Endothelial cell of umbilical vein (primary cell): ENCODE data around the gene MTCL1. TPM values are rescaled to one million over a fixed set of nuclear protein-coding genes. Genes with fewer than 3 reads are reported as not detected.

Experiments
- BruUV-seq: library from RNA; stranded (reverse); fragments of 400-500 nt; replicated peaks from 2 replicates; lab custom pipeline; 2021; lab: Mats Ljungman, UMichigan
- CTCF ChIA-PET: fragments of 300-600, 350-600 bp; sonication (Branson Sonifier 250); formaldehyde crosslinking; loops from one replicate; lab custom pipeline; 2021; ENCODE audit warnings: antibody characterized with exemption, inconsistent platforms; lab: Charles Lee
- POLR2A ChIA-PET: fragments of 300-600, 350-600 bp; sonication (Branson Sonifier 250); formaldehyde crosslinking; loops from one replicate; lab custom pipeline; 2021; ENCODE audit warnings: antibody characterized with exemption, inconsistent platforms; lab: Charles Lee
- DNase-seq: peaks from one replicate; pipeline ENCODE4 v3.0.0-alpha.2; 2011; ENCODE audit warnings: low read depth, low spot score
- FAIRE-seq: peaks from 2 replicates; lab custom pipeline; 2011; peaks lifted over from hg19 to GRCh38; lab: Jason Lieb, UNC
- H2AFZ ChIP-seq: 2 replicates; pipeline ENCODE4 v1.6.0; 2012; ENCODE audit warnings: low read depth, low read length, control low read depth, inconsistent platforms
- H3K27ac ChIP-seq: 2 replicates; pipeline ENCODE4 v1.5.1; 2011; ENCODE audit warnings: low read depth, mild to moderate bottlenecking, control low read depth, low read length, moderate library complexity; ENCODE audit not compliant: insufficient read depth
- H3K27me3 ChIP-seq, 2 experiments: 2 replicates each; pipeline versions ENCODE4 v1.6.0 to v1.6.1; 2011; ENCODE audit warnings: low read length in 2 of 2, mixed read lengths in 1 of 2; ENCODE audit not compliant: control insufficient read depth in 2 of 2, insufficient read depth in 2 of 2
- H3K36me3 ChIP-seq, 2 experiments: 2 replicates in 1 of 2; 3 replicates in 1 of 2; pipeline ENCODE4 v1.5.1; 2011; ENCODE audit warnings: low read length in 2 of 2, mild to moderate bottlenecking in 1 of 2, moderate library complexity in 1 of 2; ENCODE audit not compliant: control insufficient read depth in 2 of 2, insufficient read depth in 2 of 2; ENCODE audit errors: extremely low read depth in 1 of 2
- H3K4me1 ChIP-seq: 3 replicates; pipeline ENCODE4 v1.5.1; 2011; ENCODE audit warnings: mild to moderate bottlenecking, low read length; ENCODE audit not compliant: control insufficient read depth, insufficient read depth; ENCODE audit errors: extremely low read depth
- H3K4me2 ChIP-seq: 2 replicates; pipeline ENCODE4 v1.6.1; 2011; ENCODE audit warnings: low read length, control low read depth, mixed read lengths; ENCODE audit not compliant: insufficient read depth
- H3K4me3 ChIP-seq, 3 experiments: fragments of 200-600 bp in 1 of 3; sonication (generic), shearing (Covaris generic) in 1 of 3; replicated peaks in 1 of 3; 2 replicates each; pipeline ENCODE4 v1.5.1; 2011 to 2016; ENCODE audit warnings: control low read depth in 3 of 3, low read length in 3 of 3, mild to moderate bottlenecking in 2 of 3, inconsistent platforms in 1 of 3, low read depth in 1 of 3, moderate library complexity in 1 of 3; ENCODE audit not compliant: insufficient read depth in 1 of 3
- H3K79me2 ChIP-seq: 2 replicates; pipeline ENCODE4 v1.6.0; 2012; ENCODE audit warnings: low read length, inconsistent platforms; ENCODE audit not compliant: control insufficient read depth, insufficient read depth
- H3K9ac ChIP-seq: replicated peaks from 2 replicates; pipeline ENCODE3; 2011; ENCODE audit warnings: low read length, control low read depth; ENCODE audit not compliant: insufficient read depth; ENCODE audit errors: extremely low read depth
- H3K9me1 ChIP-seq: replicated peaks from 3 replicates; pipeline ENCODE4 v1.6.0; 2011; ENCODE audit warnings: mild to moderate bottlenecking, low read length; ENCODE audit not compliant: control insufficient read depth, insufficient read depth; ENCODE audit errors: extremely low read depth
- H3K9me3 ChIP-seq: replicated peaks from 2 replicates; pipeline ENCODE4 v1.5.1; 2012; ENCODE audit warnings: low read length, inconsistent platforms; ENCODE audit not compliant: control insufficient read depth, insufficient read depth
- H4K20me1 ChIP-seq: replicated peaks from 2 replicates; pipeline ENCODE3; 2011; ENCODE audit warnings: mild to moderate bottlenecking, low read length; ENCODE audit not compliant: control insufficient read depth, insufficient read depth; ENCODE audit errors: extremely low read depth
- CTCF ChIP-seq, 2 donors: IDR thresholded peaks; 1 replicate in 1 of 2; 2 replicates in 1 of 2; pipeline ENCODE4 v1.5.1; 2011; ENCODE audit warnings: low read length in 2 of 2, mild to moderate bottlenecking in 2 of 2, moderate library complexity in 2 of 2, control low read depth in 1 of 2, inconsistent platforms in 1 of 2, low read depth in 1 of 2; ENCODE audit not compliant: insufficient read depth in 1 of 2; ENCODE audit errors: extremely low read depth in 1 of 2
- EZH2 ChIP-seq: IDR thresholded peaks from 2 replicates; pipeline ENCODE4 v1.6.1; 2012; ENCODE audit warnings: borderline replicate concordance, low read depth, mild to moderate bottlenecking, moderate library complexity, low read length, inconsistent platforms; ENCODE audit not compliant: severe bottlenecking
- FOS ChIP-seq: IDR thresholded peaks from 2 replicates; pipeline ENCODE4 v1.6.1; 2011; ENCODE audit warnings: mild to moderate bottlenecking, low read length, moderate library complexity, borderline replicate concordance; ENCODE audit not compliant: insufficient read depth
- GATA2 ChIP-seq: IDR thresholded peaks from 2 replicates; pipeline ENCODE4 v1.7.0; 2011; ENCODE audit warnings: low read depth, mild to moderate bottlenecking, moderate library complexity, mixed read lengths, low read length; ENCODE audit not compliant: insufficient read length, insufficient read depth
- JUN ChIP-seq: IDR thresholded peaks from 2 replicates; pipeline ENCODE4 v1.6.1; 2011; ENCODE audit warnings: borderline replicate concordance, low read depth; ENCODE audit not compliant: insufficient read length, insufficient read depth
- MAX ChIP-seq: IDR thresholded peaks from 2 replicates; pipeline ENCODE4 v1.6.1; 2011; ENCODE audit not compliant: insufficient read depth, insufficient read length
- MYC ChIP-seq: IDR thresholded peaks from one replicate; pipeline ENCODE4 v1.6.1; 2011; ENCODE audit warnings: mild to moderate bottlenecking, low read depth, low read length
- POLR2A ChIP-seq: IDR thresholded peaks from 2 replicates; pipeline ENCODE4 v1.6.1; 2012; ENCODE audit warnings: low read depth, mild to moderate bottlenecking, control low read depth, low read length
- POLR2AphosphoS5 ChIP-seq: IDR thresholded peaks from 2 replicates; pipeline ENCODE4 v1.6.1; 2012; ENCODE audit warnings: low read depth, mild to moderate bottlenecking, control low read depth, low read length, moderate library complexity; ENCODE audit not compliant: insufficient read depth
- dilution Hi-C: fragments of 300-500 bp; cut with MboI; formaldehyde crosslinking; loops from one replicate; pipeline ENCODE4 v1.15.0; 2019; ENCODE audit warnings: low sequenced_read_pairs; ENCODE audit not compliant: extremely low pct_ligation_motif_present
- intact Hi-C: fragments of 100-400 bp; cut with micrococcal nuclease; formaldehyde crosslinking; loops from one replicate; pipeline ENCODE4 v1.10.0; 2022
- polyA plus RNA-seq, 4 experiments: library from polyadenylated mRNA; depleted of rRNA in 3 of 4; stranded (reverse) in 3 of 4; unstranded in 1 of 4; fragments of >200 nt; gene quantifications; 2 replicates each; pipeline versions ENCODE4 v1.2.1 to v1.2.3, GENCODE V29; 2011 to 2012; ENCODE audit warnings: missing spikeins in 1 of 4
- total RNA-seq: library from RNA; stranded (reverse); gene quantifications from 2 replicates; pipeline ENCODE4 v1.2.3, GENCODE V29; 2021

MTCL1 gene
- total and polyA plus RNA-seq, 2 donors (not counting 3 experiments of a cell fraction or from before 2014, with no cell fraction given), result 11.9 to 75.7 TPM

- Histone ChIP-seq H3K79me2 (no peaks in the 10 kb centered on the region), H3K9ac (no peak overlapping the region), H3K27ac (no peak overlapping the region), H3K4me1 (no peaks in the 10 kb centered on the region), H3K36me3 (peaks cover 5 to 9% of the 10 kb centered on the region in 2 experiments), H3K9me3 (no peaks in the 10 kb centered on the region), H3K27me3 (no peaks in the 10 kb centered on the region), H3K4me2 (no peak overlapping the region), H2AFZ (no peak overlapping the region), H3K9me1 (no peaks in the 10 kb centered on the region), H3K4me3 (no peak overlapping the region), H4K20me1 (no peaks in the 10 kb centered on the region)
- TF ChIP-seq JUN (no peak), EZH2 (no peak), GATA2 (no peak), POLR2AphosphoS5 (no peak), MAX (no peak), POLR2A (no peak), MYC (no peak), CTCF (IDR thresholded peaks at IDR 0.05; ENCODE audit: extremely low read depth in 1 of 2, insufficient read depth in 1 of 2, low read depth in 1 of 2, low read length in 2 of 2) (no peak), FOS (no peak)
- BruUV-seq, result no TSS peak
- DNase-seq (no peak), FAIRE-seq (no peak)
- dilution Hi-C loops (no loop called here), intact Hi-C loops (no loop called here)
- POLR2A ChIA-PET, result no interaction called here
- CTCF ChIA-PET, result interaction anchor here (1.1 to 1.4 kb wide), 2 partner anchors 128 kb away, joined by 3 read pairs; no protein-coding TSS in a partner anchor
Observed at GRCh38 chr18:8824846-8825245, 119.5 kb downstream of the MTCL1 start.
